H1 (cell line): ENCODE data around the gene FOXJ2. TPM values are rescaled to one million over a fixed set of nuclear protein-coding genes. Genes with fewer than 3 reads are reported as not detected.
"Not testable (repeated sequence)": the region's sequence is repeated elsewhere in the genome, so short reads cannot be mapped to it uniquely, and the experiment has no call there.

ENCODE experiments used
- CTCF ChIA-PET: fragments of 300-600 bp; sonication (Branson Sonifier 250); formaldehyde crosslinking; loops from one replicate; lab custom pipeline; 2021; ENCODE audit not compliant: partially characterized antibody; lab: Charles Lee
- POLR2A ChIA-PET: fragments of 300-600 bp; sonication (Branson Sonifier 250); formaldehyde crosslinking; loops from one replicate; lab custom pipeline; 2021; ENCODE audit warnings: inconsistent platforms; ENCODE audit not compliant: partially characterized antibody; lab: Charles Lee
- DNase-seq, 2 experiments: peaks; one replicate each; pipeline versions ENCODE4 v3.0.0 to v3.0.0-alpha.2; 2010 to 2022; ENCODE audit warnings: low spot score in 2 of 2, low read depth in 1 of 2, mixed read lengths in 1 of 2
- FAIRE-seq: peaks from 2 replicates; lab custom pipeline; 2011; peaks lifted over from hg19 to GRCh38; lab: Jason Lieb, UNC
- H2AFZ ChIP-seq: 2 replicates; pipeline ENCODE4 v1.8.1; 2012; ENCODE audit warnings: low read length, inconsistent platforms
- H2AK5ac ChIP-seq: 2 replicates; pipeline ENCODE4 v1.6.1; 2013; ENCODE audit warnings: low read depth, low read length
- H2BK120ac ChIP-seq: replicated peaks from 2 replicates; pipeline ENCODE3; 2013; ENCODE audit warnings: low read depth, low read length, inconsistent platforms
- H2BK12ac ChIP-seq: 2 replicates; pipeline ENCODE4 v1.6.1; 2013; ENCODE audit warnings: low read depth, low read length
- H2BK15ac ChIP-seq: 2 replicates; pipeline ENCODE4 v1.6.1; 2013; ENCODE audit warnings: low read length
- H2BK20ac ChIP-seq: 2 replicates; pipeline ENCODE4 v1.6.1; 2013; ENCODE audit warnings: low read length
- H2BK5ac ChIP-seq: 2 replicates; pipeline ENCODE4 v1.6.1; 2013; ENCODE audit warnings: low read depth, low read length
- H3K14ac ChIP-seq: 2 replicates; pipeline ENCODE4 v1.6.1; 2013; ENCODE audit warnings: inconsistent platforms; ENCODE audit not compliant: insufficient read length
- H3K18ac ChIP-seq: 2 replicates; pipeline ENCODE4 v1.6.1; 2013; ENCODE audit warnings: low read length; ENCODE audit errors: extremely low read depth
- H3K23ac ChIP-seq: 2 replicates; pipeline ENCODE4 v1.6.1; 2013; ENCODE audit warnings: inconsistent platforms; ENCODE audit not compliant: insufficient read length
- H3K23me2 ChIP-seq: 2 replicates; pipeline ENCODE4 v1.6.1; 2013; ENCODE audit warnings: low read depth, low read length
- H3K27ac ChIP-seq: 2 replicates; pipeline ENCODE4 v1.6.1; 2011; ENCODE audit warnings: low read depth, low read length, inconsistent platforms
- H3K27me3 ChIP-seq, 4 experiments: replicated peaks in 1 of 4; 1 replicate in 1 of 4; 2 replicates in 3 of 4; pipeline versions ENCODE4 v1.6.1 to v1.8.1; 2011 to 2013; ENCODE audit warnings: low read length in 3 of 4, mild to moderate bottlenecking in 3 of 4, inconsistent platforms in 2 of 4, mixed read lengths in 2 of 4, moderate library complexity in 1 of 4; ENCODE audit not compliant: control insufficient read depth in 3 of 4, insufficient read depth in 3 of 4; ENCODE audit errors: extremely low read depth in 1 of 4
- H3K36me3 ChIP-seq, 4 experiments: 2 replicates each; pipeline versions ENCODE4 v1.6.1 to v1.8.1; 2011 to 2013; ENCODE audit warnings: mild to moderate bottlenecking in 4 of 4, low read length in 3 of 4, moderate library complexity in 2 of 4, control low read depth in 1 of 4, inconsistent platforms in 1 of 4; ENCODE audit not compliant: insufficient read depth in 4 of 4, control insufficient read depth in 2 of 4
- H3K4ac ChIP-seq: replicated peaks from 2 replicates; pipeline ENCODE3; 2013; ENCODE audit warnings: low read length, low read depth, mixed read lengths, inconsistent platforms; ENCODE audit not compliant: insufficient read length
- H3K4me1 ChIP-seq, 4 experiments: replicated peaks in 1 of 4; 1 replicate in 1 of 4; 2 replicates in 3 of 4; pipeline versions ENCODE4 v1.6.1 to v1.8.1; 2011 to 2013; ENCODE audit warnings: low read length in 3 of 4, inconsistent platforms in 2 of 4, mixed read lengths in 1 of 4; ENCODE audit not compliant: insufficient read depth in 4 of 4, control insufficient read depth in 3 of 4
- H3K4me2 ChIP-seq, 2 experiments: 2 replicates each; pipeline versions ENCODE4 v1.6.1 to v1.8.1; 2011 to 2013; ENCODE audit warnings: low read depth in 2 of 2, low read length in 2 of 2, control low read depth in 1 of 2, inconsistent platforms in 1 of 2, mild to moderate bottlenecking in 1 of 2; ENCODE audit not compliant: insufficient read depth in 1 of 2
- H3K4me3 ChIP-seq, 4 experiments: fragments of 200-600, 300-600 bp in 1 of 4; sonication (generic), shearing (Covaris generic), sonication (Bioruptor Twin) in 1 of 4; 2 replicates each; pipeline versions ENCODE4 v1.5.1 to v1.8.1; 2011 to 2016; ENCODE audit warnings: low read length in 4 of 4, low read depth in 3 of 4, control low read depth in 2 of 4, inconsistent platforms in 2 of 4, mild to moderate bottlenecking in 2 of 4, mixed read lengths in 1 of 4, moderate library complexity in 1 of 4; ENCODE audit not compliant: insufficient read depth in 2 of 4; ENCODE audit errors: extremely low read depth in 1 of 4
- H3K56ac ChIP-seq: replicated peaks from 2 replicates; pipeline ENCODE3; 2013; ENCODE audit warnings: low read depth, mild to moderate bottlenecking, mixed read lengths, low read length, inconsistent platforms; ENCODE audit not compliant: insufficient read length
- H3K79me1 ChIP-seq: 2 replicates; pipeline ENCODE4 v1.6.1; 2013; ENCODE audit warnings: low read depth, low read length, control low read depth
- H3K79me2 ChIP-seq, 2 experiments: 2 replicates each; pipeline versions ENCODE4 v1.6.1 to v1.8.1; 2012 to 2013; ENCODE audit warnings: low read length in 2 of 2, mild to moderate bottlenecking in 2 of 2, inconsistent platforms in 1 of 2; ENCODE audit not compliant: insufficient read depth in 2 of 2, control insufficient read depth in 1 of 2
- H3K9ac ChIP-seq, 4 experiments: replicated peaks in 1 of 4; 1 replicate in 1 of 4; 2 replicates in 3 of 4; pipeline versions ENCODE4 v1.6.1 to v1.8.1; 2011 to 2013; ENCODE audit warnings: low read depth in 3 of 4, low read length in 3 of 4, control low read depth in 2 of 4, mild to moderate bottlenecking in 2 of 4, moderate library complexity in 2 of 4, inconsistent platforms in 1 of 4; ENCODE audit errors: extremely low read depth in 1 of 4
- H3K9me3 ChIP-seq, 2 experiments: 2 replicates each; pipeline versions ENCODE4 v1.6.1 to v1.8.1; 2012 to 2013; ENCODE audit warnings: mild to moderate bottlenecking in 2 of 2, moderate library complexity in 2 of 2, control low read depth in 1 of 2, inconsistent platforms in 1 of 2, low read depth in 1 of 2, low read length in 1 of 2, mixed read lengths in 1 of 2; ENCODE audit not compliant: insufficient read depth in 2 of 2
- H4K20me1 ChIP-seq, 2 experiments: replicated peaks in 1 of 2; 2 replicates each; pipeline versions ENCODE3 to v1.8.1; 2011 to 2013; ENCODE audit warnings: inconsistent platforms in 2 of 2, low read length in 2 of 2, mild to moderate bottlenecking in 1 of 2; ENCODE audit not compliant: insufficient read depth in 2 of 2, control insufficient read depth in 1 of 2
- H4K5ac ChIP-seq: 2 replicates; pipeline ENCODE4 v1.6.1; 2013; ENCODE audit warnings: low read length, low read depth, mixed read lengths, inconsistent platforms; ENCODE audit not compliant: insufficient read length
- H4K8ac ChIP-seq: 2 replicates; pipeline ENCODE4 v1.8.0; 2013; ENCODE audit warnings: mild to moderate bottlenecking, moderate library complexity, low read length, inconsistent platforms; ENCODE audit not compliant: insufficient read depth; ENCODE audit errors: extremely low read depth
- H4K91ac ChIP-seq: replicated peaks from 2 replicates; pipeline ENCODE3; 2013; ENCODE audit warnings: low read length, mixed read lengths, inconsistent platforms; ENCODE audit not compliant: insufficient read length
- WGBS, 2 experiments: shearing (Covaris generic) in 1 of 2; methylation state at CpG; one replicate each; pipeline versions ENCODE4 v1.1.6 to v1.1.7; 2013 to 2015; ENCODE audit warnings: low lambda C conversion rate in 2 of 2, mixed read lengths in 2 of 2, inconsistent platforms in 1 of 2, low coverage in 1 of 2, missing lambda C conversion rate in 1 of 2; ENCODE audit not compliant: insufficient replicate concordance in 2 of 2, insufficient coverage in 1 of 2, insufficient read length in 1 of 2; ENCODE audit errors: extremely low coverage in 1 of 2, missing lambda C conversion rate in 1 of 2; 5-methylcytosine and 5-hydroxymethylcytosine counted together
- polyA plus RNA-seq, 7 experiments: library from polyadenylated mRNA; depleted of rRNA in 3 of 7; stranded (reverse) in 5 of 7; unstranded in 2 of 7; fragments of >200 nt in 5 of 7; fragments of 200-250 nt in 2 of 7; gene quantifications; 1 replicate in 5 of 7; 2 replicates in 1 of 7; 4 replicates in 1 of 7; pipeline versions ENCODE4 v1.2.1 to v1.2.3, GENCODE V29; 2011 to 2013; ENCODE audit warnings: missing spikeins in 2 of 7, mixed read lengths in 2 of 7
- total RNA-seq: library from RNA; stranded (reverse); fragmentation: NEBNext Ultra II Directional; extraction: Animal tissue kit (Norgen Biotek cat#: 25700); gene quantifications from 2 replicates; pipeline ENCODE4 v1.2.1, GENCODE V29; 2021

FOXJ2 gene
- total and polyA plus RNA-seq, 2 of the 8 experiments (the other 6 are each of a cell fraction or from before 2014, with no cell fraction given) = 4.2 to 9.3 TPM

DNA sequence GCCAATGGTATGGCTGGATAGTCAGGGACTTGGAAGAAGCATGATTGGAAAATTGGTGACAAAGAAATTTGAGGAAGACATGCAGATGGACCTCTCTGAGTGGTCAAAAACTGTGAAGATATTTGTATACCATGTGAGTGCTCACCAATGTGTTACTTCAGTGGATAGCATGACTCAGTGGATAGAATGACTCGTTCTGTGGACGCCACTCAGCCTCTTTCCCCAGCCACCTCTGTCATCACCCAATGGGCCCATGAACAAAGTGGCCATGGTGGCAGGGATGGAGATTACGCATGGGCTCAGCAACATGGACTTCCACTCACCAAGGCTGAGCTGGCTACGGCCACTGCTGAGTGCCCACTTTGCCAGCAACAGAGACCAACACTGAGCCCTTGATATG is 31.0 kb upstream of the FOXJ2 start:
- H2BK5ac ChIP-seq, H3K79me2 ChIP-seq, H3K14ac ChIP-seq, H4K20me1 ChIP-seq, H3K4ac ChIP-seq, H2BK120ac ChIP-seq, H3K9ac ChIP-seq, H2AFZ ChIP-seq, H3K56ac ChIP-seq, H3K23me2 ChIP-seq, POLR2A ChIA-PET, H3K4me1 ChIP-seq, H3K23ac ChIP-seq, H3K4me3 ChIP-seq, H2BK20ac ChIP-seq, H4K8ac ChIP-seq, H3K18ac ChIP-seq, H3K36me3 ChIP-seq, FAIRE-seq, H2AK5ac ChIP-seq, H3K9me3 ChIP-seq, H3K27ac ChIP-seq, H4K5ac ChIP-seq, H3K27me3 ChIP-seq, H3K4me2 ChIP-seq, H2BK12ac ChIP-seq, H2BK15ac ChIP-seq, H3K79me1 ChIP-seq, H4K91ac ChIP-seq, DNase-seq: not testable (repeated sequence)
- WGBS, 2 experiments = 100% methylated on average over 4 of the region's 4 CpGs; no CpG with 5 or more reads in 1 of the 2 experiments
- CTCF ChIA-PET = interaction anchor here (1.0 kb wide), 1 partner anchor 69 kb away, joined by 3 read pairs; no protein-coding TSS in a partner anchor

DNA sequence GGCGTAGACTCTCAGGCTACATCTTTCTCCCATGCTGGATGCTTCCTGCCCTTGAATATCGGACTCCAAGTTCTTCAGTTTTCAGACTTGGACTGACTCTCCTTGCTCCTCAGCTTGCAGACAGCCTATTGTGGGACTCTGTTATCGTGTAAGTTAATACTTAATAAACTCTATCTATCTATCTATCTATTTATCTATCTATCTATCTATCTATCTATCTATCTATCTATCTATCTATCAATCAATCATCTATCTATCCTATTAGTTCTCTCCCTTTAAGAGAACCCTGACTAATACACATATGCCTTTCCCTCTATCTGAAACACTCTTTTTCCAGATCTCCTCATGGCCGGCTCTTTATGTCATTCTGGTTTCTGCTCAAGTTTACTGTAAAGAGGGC is 27.6 kb upstream of the FOXJ2 start:
- H3K79me2 ChIP-seq, FAIRE-seq, H3K4me1 ChIP-seq, H4K8ac ChIP-seq, H3K4me3 ChIP-seq, H2BK15ac ChIP-seq, H3K4ac ChIP-seq, H2BK5ac ChIP-seq, H3K27ac ChIP-seq, H3K79me1 ChIP-seq, CTCF ChIA-PET, H3K18ac ChIP-seq, POLR2A ChIA-PET, H2AFZ ChIP-seq, H3K9me3 ChIP-seq, H3K23ac ChIP-seq, H3K27me3 ChIP-seq, H3K23me2 ChIP-seq, H2BK20ac ChIP-seq, H4K91ac ChIP-seq, H4K5ac ChIP-seq, H3K9ac ChIP-seq, H3K4me2 ChIP-seq, H2BK12ac ChIP-seq, H2AK5ac ChIP-seq, H2BK120ac ChIP-seq, H3K56ac ChIP-seq, DNase-seq, H3K36me3 ChIP-seq, H4K20me1 ChIP-seq, H3K14ac ChIP-seq: not testable (repeated sequence)
- 91% methylated on average over 4 of the region's 4 CpGs; no CpG with 5 or more reads in 1 of the 2 experiments for WGBS, 2 experiments
